ENCODE results near the gene PRDX4. TPM values are rescaled to one million over a fixed set of nuclear protein-coding genes. Genes with fewer than 3 reads are reported as not detected.
"Not testable (repeated sequence)": the region's sequence is repeated elsewhere in the genome, so short reads cannot be mapped to it uniquely, and the experiment has no call there.

PRDX4 gene
- total and polyA plus RNA-seq, 10 of the 15 experiments (the other 5 are each of a cell fraction or from before 2014, with no cell fraction given) = 11.1 to 121 (median 59.1) TPM

DNA sequence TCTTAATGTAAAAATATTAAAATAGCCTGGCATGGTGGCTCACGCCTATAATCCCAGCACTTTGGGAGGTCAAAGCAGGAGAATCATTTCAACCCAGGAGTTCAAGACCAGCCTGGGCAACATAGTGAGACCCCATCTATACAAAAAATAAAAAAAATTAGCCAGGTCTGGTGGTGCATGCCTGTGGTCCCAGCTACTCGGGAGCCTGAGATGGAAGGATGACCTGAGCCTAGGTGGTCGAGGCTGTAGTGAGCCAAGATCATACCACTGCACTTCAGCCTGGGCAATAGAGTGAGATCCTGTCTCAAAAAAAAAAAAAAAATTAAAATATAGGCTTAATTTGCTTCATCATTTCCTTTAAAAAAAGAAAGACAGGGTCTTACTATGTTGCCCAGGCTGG is 9.2 kb downstream of the PRDX4 start:
- H3K79me2 ChIP-seq (ENCODE audit: control insufficient read depth, insufficient read depth, low read length); H3K36me3 ChIP-seq (ENCODE audit: control insufficient read depth in 2 of 2, insufficient read depth in 2 of 2, low read length in 1 of 2); SMC1A ChIA-PET (ENCODE audit: uncharacterized antibody, unreplicated experiment); H3K27me3 ChIP-seq (replicated peaks in 1 of 2; ENCODE audit: control insufficient read depth in 2 of 2, insufficient read depth in 2 of 2, low read length in 1 of 2); H3K4me2 ChIP-seq (ENCODE audit: control insufficient read depth, insufficient read depth); ATAC-seq; RAD21 ChIA-PET (ENCODE audit: unreplicated experiment); H2AFZ ChIP-seq (ENCODE audit: control insufficient read depth, low read depth, low read length); H3K4me3 ChIP-seq; H4K20me1 ChIP-seq (ENCODE audit: control insufficient read depth, insufficient read depth); in situ Hi-C loops (cut with MboI); DNase-seq (ENCODE audit: low read depth, low spot score); H3K27ac ChIP-seq (ENCODE audit: control insufficient read depth, insufficient read depth); FAIRE-seq; intact Hi-C loops (cut with micrococcal nuclease; ENCODE audit: unreplicated experiment); H3K9me3 ChIP-seq (replicated peaks; ENCODE audit: control insufficient read depth, insufficient read depth, low read length); H3K9ac ChIP-seq (ENCODE audit: control insufficient read depth, insufficient read depth, low read length); H3K4me1 ChIP-seq (ENCODE audit: control insufficient read depth, insufficient read depth, low read length); BruUV-seq (replicated peaks): not testable (repeated sequence)
- ChIA-PET POLR2A (interaction anchor here (0.6 to 0.9 kb wide), 2 partner anchors 10 to 171 kb away, joined by 3 to 7 read pairs; partner anchors contain the start of gene PRDX4), CTCF (interaction anchor here (1.6 kb wide), 1 partner anchor 225 kb away, joined by 3 read pairs; no protein-coding TSS in a partner anchor)
- 63% methylated on average over 3 of the region's 3 CpGs for WGBS (ENCODE audit: insufficient coverage, insufficient replicate concordance, low lambda C conversion rate, missing lambda C conversion rate)

DNA sequence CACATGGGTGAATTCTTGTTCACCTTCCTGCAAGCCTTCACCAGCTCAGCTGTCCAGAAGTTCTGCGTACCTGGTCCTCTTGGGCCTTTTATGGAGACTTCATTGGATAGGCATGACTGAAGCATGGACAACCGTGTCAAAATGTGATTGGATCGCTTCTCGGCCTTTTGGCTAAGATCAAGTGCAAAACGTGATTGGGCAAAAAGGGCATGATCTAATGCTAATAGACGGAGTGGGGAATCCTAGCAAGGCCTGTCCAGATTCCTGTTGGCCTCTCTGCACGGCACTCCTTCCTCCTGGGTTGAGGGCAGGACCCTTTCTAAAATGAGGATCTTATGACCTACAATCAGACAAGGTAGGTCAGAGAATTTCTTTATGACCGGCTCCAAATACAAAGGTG is 24.9 kb downstream of the PRDX4 start:
- in situ Hi-C loops (cut with MboI) = loop anchor here (5.0 to 10.0 kb wide), 2 partner anchors 210 to 563 kb away; no protein-coding TSS in a partner anchor
- no peak overlapping the region for H2AFZ ChIP-seq (ENCODE audit: control insufficient read depth, low read depth, low read length)
- no peaks in the 10 kb centered on the region for H3K9me3 ChIP-seq (replicated peaks; ENCODE audit: control insufficient read depth, insufficient read depth, low read length)
- SMC1A ChIA-PET (ENCODE audit: uncharacterized antibody, unreplicated experiment) = interaction anchor here (7.3 kb wide), 1 partner anchor 210 kb away, joined by 71 read pairs; no protein-coding TSS in a partner anchor
- no TSS peak for BruUV-seq (replicated peaks)
- H3K79me2 ChIP-seq (ENCODE audit: control insufficient read depth, insufficient read depth, low read length) = no peaks in the 10 kb centered on the region
- H3K9ac ChIP-seq (ENCODE audit: control insufficient read depth, insufficient read depth, low read length) = no peak overlapping the region
- H3K4me3 ChIP-seq = no peak overlapping the region
- FAIRE-seq (no peak), ATAC-seq (no peak), DNase-seq (ENCODE audit: low read depth, low spot score) (no peak)
- whole genome bisulfite sequencing (ENCODE audit: insufficient coverage, insufficient replicate concordance, low lambda C conversion rate, missing lambda C conversion rate) = 52% methylated on average over 8 of the region's 8 CpGs
- H3K27ac ChIP-seq (ENCODE audit: control insufficient read depth, insufficient read depth) = no peak overlapping the region
- POLR2A ChIA-PET = no interaction called here
- no peaks in the 10 kb centered on the region for H4K20me1 ChIP-seq (ENCODE audit: control insufficient read depth, insufficient read depth)
- intact Hi-C loops (cut with micrococcal nuclease; ENCODE audit: unreplicated experiment) = loop anchor here (10.0 kb wide), 1 partner anchor 553 kb away; no protein-coding TSS in a partner anchor
- RAD21 ChIA-PET (ENCODE audit: unreplicated experiment) = interaction anchor here (0.6 to 3.2 kb wide), 2 partner anchors 210 to 591 kb away, joined by 3 to 21 read pairs; no protein-coding TSS in a partner anchor
- no peak for TF ChIP-seq RB1 (IDR thresholded peaks at IDR 0.05; ENCODE audit: borderline replicate concordance)
- TF ChIP-seq, protein P1, sequence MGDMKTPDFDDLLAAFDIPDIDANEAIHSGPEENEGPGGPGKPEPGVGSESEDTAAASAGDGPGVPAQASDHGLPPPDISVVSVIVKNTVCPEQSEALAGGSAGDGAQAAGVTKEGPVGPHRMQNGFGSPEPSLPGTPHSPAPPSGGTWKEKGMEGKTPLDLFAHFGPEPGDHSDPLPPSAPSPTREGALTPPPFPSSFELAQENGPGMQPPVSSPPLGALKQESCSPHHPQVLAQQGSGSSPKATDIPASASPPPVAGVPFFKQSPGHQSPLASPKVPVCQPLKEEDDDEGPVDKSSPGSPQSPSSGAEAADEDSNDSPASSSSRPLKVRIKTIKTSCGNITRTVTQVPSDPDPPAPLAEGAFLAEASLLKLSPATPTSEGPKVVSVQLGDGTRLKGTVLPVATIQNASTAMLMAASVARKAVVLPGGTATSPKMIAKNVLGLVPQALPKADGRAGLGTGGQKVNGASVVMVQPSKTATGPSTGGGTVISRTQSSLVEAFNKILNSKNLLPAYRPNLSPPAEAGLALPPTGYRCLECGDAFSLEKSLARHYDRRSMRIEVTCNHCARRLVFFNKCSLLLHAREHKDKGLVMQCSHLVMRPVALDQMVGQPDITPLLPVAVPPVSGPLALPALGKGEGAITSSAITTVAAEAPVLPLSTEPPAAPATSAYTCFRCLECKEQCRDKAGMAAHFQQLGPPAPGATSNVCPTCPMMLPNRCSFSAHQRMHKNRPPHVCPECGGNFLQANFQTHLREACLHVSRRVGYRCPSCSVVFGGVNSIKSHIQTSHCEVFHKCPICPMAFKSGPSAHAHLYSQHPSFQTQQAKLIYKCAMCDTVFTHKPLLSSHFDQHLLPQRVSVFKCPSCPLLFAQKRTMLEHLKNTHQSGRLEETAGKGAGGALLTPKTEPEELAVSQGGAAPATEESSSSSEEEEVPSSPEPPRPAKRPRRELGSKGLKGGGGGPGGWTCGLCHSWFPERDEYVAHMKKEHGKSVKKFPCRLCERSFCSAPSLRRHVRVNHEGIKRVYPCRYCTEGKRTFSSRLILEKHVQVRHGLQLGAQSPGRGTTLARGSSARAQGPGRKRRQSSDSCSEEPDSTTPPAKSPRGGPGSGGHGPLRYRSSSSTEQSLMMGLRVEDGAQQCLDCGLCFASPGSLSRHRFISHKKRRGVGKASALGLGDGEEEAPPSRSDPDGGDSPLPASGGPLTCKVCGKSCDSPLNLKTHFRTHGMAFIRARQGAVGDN (IDR thresholded peaks at IDR 0.05) = no peak
- TF ChIP-seq, protein P2, sequence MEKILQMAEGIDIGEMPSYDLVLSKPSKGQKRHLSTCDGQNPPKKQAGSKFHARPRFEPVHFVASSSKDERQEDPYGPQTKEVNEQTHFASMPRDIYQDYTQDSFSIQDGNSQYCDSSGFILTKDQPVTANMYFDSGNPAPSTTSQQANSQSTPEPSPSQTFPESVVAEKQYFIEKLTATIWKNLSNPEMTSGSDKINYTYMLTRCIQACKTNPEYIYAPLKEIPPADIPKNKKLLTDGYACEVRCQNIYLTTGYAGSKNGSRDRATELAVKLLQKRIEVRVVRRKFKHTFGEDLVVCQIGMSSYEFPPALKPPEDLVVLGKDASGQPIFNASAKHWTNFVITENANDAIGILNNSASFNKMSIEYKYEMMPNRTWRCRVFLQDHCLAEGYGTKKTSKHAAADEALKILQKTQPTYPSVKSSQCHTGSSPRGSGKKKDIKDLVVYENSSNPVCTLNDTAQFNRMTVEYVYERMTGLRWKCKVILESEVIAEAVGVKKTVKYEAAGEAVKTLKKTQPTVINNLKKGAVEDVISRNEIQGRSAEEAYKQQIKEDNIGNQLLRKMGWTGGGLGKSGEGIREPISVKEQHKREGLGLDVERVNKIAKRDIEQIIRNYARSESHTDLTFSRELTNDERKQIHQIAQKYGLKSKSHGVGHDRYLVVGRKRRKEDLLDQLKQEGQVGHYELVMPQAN (conservative IDR thresholded peaks at IDR 0.05) = no peak
- TF ChIP-seq, protein P3, sequence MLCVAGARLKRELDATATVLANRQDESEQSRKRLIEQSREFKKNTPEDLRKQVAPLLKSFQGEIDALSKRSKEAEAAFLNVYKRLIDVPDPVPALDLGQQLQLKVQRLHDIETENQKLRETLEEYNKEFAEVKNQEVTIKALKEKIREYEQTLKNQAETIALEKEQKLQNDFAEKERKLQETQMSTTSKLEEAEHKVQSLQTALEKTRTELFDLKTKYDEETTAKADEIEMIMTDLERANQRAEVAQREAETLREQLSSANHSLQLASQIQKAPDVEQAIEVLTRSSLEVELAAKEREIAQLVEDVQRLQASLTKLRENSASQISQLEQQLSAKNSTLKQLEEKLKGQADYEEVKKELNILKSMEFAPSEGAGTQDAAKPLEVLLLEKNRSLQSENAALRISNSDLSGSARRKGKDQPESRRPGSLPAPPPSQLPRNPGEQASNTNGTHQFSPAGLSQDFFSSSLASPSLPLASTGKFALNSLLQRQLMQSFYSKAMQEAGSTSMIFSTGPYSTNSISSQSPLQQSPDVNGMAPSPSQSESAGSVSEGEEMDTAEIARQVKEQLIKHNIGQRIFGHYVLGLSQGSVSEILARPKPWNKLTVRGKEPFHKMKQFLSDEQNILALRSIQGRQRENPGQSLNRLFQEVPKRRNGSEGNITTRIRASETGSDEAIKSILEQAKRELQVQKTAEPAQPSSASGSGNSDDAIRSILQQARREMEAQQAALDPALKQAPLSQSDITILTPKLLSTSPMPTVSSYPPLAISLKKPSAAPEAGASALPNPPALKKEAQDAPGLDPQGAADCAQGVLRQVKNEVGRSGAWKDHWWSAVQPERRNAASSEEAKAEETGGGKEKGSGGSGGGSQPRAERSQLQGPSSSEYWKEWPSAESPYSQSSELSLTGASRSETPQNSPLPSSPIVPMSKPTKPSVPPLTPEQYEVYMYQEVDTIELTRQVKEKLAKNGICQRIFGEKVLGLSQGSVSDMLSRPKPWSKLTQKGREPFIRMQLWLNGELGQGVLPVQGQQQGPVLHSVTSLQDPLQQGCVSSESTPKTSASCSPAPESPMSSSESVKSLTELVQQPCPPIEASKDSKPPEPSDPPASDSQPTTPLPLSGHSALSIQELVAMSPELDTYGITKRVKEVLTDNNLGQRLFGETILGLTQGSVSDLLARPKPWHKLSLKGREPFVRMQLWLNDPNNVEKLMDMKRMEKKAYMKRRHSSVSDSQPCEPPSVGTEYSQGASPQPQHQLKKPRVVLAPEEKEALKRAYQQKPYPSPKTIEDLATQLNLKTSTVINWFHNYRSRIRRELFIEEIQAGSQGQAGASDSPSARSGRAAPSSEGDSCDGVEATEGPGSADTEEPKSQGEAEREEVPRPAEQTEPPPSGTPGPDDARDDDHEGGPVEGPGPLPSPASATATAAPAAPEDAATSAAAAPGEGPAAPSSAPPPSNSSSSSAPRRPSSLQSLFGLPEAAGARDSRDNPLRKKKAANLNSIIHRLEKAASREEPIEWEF (IDR thresholded peaks at IDR 0.05; ENCODE audit: insufficient replicate concordance, low read depth, low read length) = no peak
- no peaks in the 10 kb centered on the region for H3K27me3 ChIP-seq (replicated peaks in 1 of 2; ENCODE audit: control insufficient read depth in 2 of 2, insufficient read depth in 2 of 2, low read length in 1 of 2)
- no peaks in the 10 kb centered on the region for H3K4me1 ChIP-seq (ENCODE audit: control insufficient read depth, insufficient read depth, low read length)
- no peak overlapping the region for H3K4me2 ChIP-seq (ENCODE audit: control insufficient read depth, insufficient read depth)
- H3K36me3 ChIP-seq (ENCODE audit: control insufficient read depth in 2 of 2, insufficient read depth in 2 of 2, low read length in 1 of 2) = no peaks in the 10 kb centered on the region
- CTCF ChIA-PET = interaction anchor here (1.0 to 11.3 kb wide), 3 partner anchors 19 to 211 kb away, joined by 3 to 154 read pairs (median 6); no protein-coding TSS in a partner anchor

Data from GM12878 (cell line).